ENCODE results near the gene TIGD2.

TIGD2 gene

DNA sequence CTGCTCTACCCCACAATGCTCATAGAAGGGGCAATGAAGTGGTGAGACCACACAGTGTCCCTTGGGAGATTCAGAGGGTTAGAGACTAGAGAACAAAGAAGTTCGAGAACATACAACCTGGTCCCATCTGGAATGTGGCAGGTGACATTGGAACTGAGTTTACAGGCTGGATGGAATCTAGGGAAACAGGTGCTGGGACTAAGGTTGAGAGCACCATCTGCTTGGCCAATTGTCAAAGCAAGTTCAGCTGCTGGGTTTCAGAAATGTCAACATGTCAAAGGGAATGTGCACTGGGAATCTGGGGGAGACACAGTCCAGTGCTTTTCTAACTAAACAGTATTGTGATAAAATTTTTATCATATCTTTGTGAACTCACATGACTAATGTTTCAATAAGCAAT, 38.4 kb upstream of the TIGD2 start:
- Histone ChIP-seq H3K4me3 (ENCODE audit: low read length) (no peak overlapping the region), H3K9me3 (ENCODE audit: control insufficient read depth, insufficient read depth, low read length) (peaks cover 2% of the 10 kb centered on the region), H3K9me2 (replicated peaks; ENCODE audit: control insufficient read depth, low read length) (no peaks in the 10 kb centered on the region), H3K79me2 (ENCODE audit: control insufficient read depth, low read length) (no peaks in the 10 kb centered on the region), H3K36me3 (ENCODE audit: control insufficient read depth, low read length) (no peaks in the 10 kb centered on the region), H4K20me1 (ENCODE audit: control insufficient read depth, insufficient read depth, low read depth, low read length) (no peaks in the 10 kb centered on the region), H3K27ac (ENCODE audit: low read depth, low read length) (no peak overlapping the region), H3K4me1 (ENCODE audit: control insufficient read depth, low read length) (no peaks in the 10 kb centered on the region), H3K4me2 (ENCODE audit: low read length) (no peak overlapping the region), H3K27me3 (ENCODE audit: control insufficient read depth, low read length) (peaks cover 9% of the 10 kb centered on the region), H3F3A (ENCODE audit: control insufficient read depth, insufficient read depth) (no peaks in the 10 kb centered on the region)
- TF ChIP-seq CTCF (IDR thresholded peaks at IDR 0.05; ENCODE audit: low read depth, low read length, poor library complexity, severe bottlenecking) (no peak), EZH2phosphoT487 (IDR thresholded peaks at IDR 0.05; ENCODE audit: borderline replicate concordance, low read length) (no peak)

DNA sequence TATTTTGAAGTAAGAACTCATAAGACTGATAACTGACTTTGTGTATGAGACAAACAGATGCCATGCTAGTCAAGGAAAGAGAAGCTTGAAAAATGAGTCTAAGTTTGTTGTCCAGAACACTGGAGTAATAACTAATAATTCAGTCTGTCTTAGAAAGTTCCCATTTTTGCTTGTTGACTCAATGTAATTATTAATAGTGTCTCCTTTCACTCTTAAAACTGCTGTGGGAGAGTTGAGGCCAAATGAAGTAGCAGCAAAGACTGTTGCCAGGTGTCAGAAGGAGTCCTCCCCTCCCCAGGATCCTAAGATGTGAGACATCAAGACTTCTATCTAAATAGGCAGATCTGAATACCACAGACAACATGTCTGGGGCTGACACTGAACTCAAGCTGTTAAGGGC, 33.6 kb upstream of the TIGD2 start:
- H4K20me1 ChIP-seq (ENCODE audit: control insufficient read depth, insufficient read depth, low read depth, low read length): no peaks in the 10 kb centered on the region
- H3K9me2 ChIP-seq (replicated peaks; ENCODE audit: control insufficient read depth, low read length): no peaks in the 10 kb centered on the region
- TF ChIP-seq EZH2phosphoT487 (IDR thresholded peaks at IDR 0.05; ENCODE audit: borderline replicate concordance, low read length) (no peak), CTCF (IDR thresholded peaks at IDR 0.05; ENCODE audit: low read depth, low read length, poor library complexity, severe bottlenecking) (no peak)

GRCh38 chr4:89078300-89078699, 33.0 kb upstream of the TIGD2 start:
- Histone ChIP-seq H3K4me2 (ENCODE audit: low read length) (no peak overlapping the region), H3K4me1 (ENCODE audit: control insufficient read depth, low read length) (no peaks in the 10 kb centered on the region), H3K9me2 (replicated peaks; ENCODE audit: control insufficient read depth, low read length) (no peaks in the 10 kb centered on the region), H3K9me3 (ENCODE audit: control insufficient read depth, insufficient read depth, low read length) (peaks cover 4% of the 10 kb centered on the region), H3K79me2 (ENCODE audit: control insufficient read depth, low read length) (no peaks in the 10 kb centered on the region), H3K27ac (ENCODE audit: low read depth, low read length) (no peak overlapping the region), H4K20me1 (ENCODE audit: control insufficient read depth, insufficient read depth, low read depth, low read length) (no peaks in the 10 kb centered on the region), H3K36me3 (ENCODE audit: control insufficient read depth, low read length) (no peaks in the 10 kb centered on the region), H3K4me3 (ENCODE audit: low read length) (no peak overlapping the region), H3K27me3 (ENCODE audit: control insufficient read depth, low read length) (no peaks in the 10 kb centered on the region), H3F3A (ENCODE audit: control insufficient read depth, insufficient read depth) (no peaks in the 10 kb centered on the region)
- no peak for TF ChIP-seq EZH2phosphoT487 (IDR thresholded peaks at IDR 0.05; ENCODE audit: borderline replicate concordance, low read length)

More for the DNA sequence above, 33.6 kb upstream of the TIGD2 start:
- H3K4me2 ChIP-seq (ENCODE audit: low read length): no peak overlapping the region
- no peak overlapping the region for H3K27ac ChIP-seq (ENCODE audit: low read depth, low read length)
- H3F3A ChIP-seq (ENCODE audit: control insufficient read depth, insufficient read depth): no peaks in the 10 kb centered on the region
- no peaks in the 10 kb centered on the region for H3K79me2 ChIP-seq (ENCODE audit: control insufficient read depth, low read length)
- H3K36me3 ChIP-seq (ENCODE audit: control insufficient read depth, low read length): no peaks in the 10 kb centered on the region
- H3K27me3 ChIP-seq (ENCODE audit: control insufficient read depth, low read length): no peaks in the 10 kb centered on the region
- H3K4me1 ChIP-seq (ENCODE audit: control insufficient read depth, low read length): no peaks in the 10 kb centered on the region
- no peak overlapping the region for H3K4me3 ChIP-seq (ENCODE audit: low read length)
- H3K9me3 ChIP-seq (ENCODE audit: control insufficient read depth, insufficient read depth, low read length): peaks cover 4% of the 10 kb centered on the region

GRCh38 chr4:89099034-89099433, 12.3 kb upstream of the TIGD2 start:
- TF ChIP-seq EZH2phosphoT487 (IDR thresholded peaks at IDR 0.05; ENCODE audit: borderline replicate concordance, low read length): no peak
- no peak for TF ChIP-seq CTCF (IDR thresholded peaks at IDR 0.05; ENCODE audit: low read depth, low read length, poor library complexity, severe bottlenecking)

More at GRCh38 chr4:89099034-89099433, 12.3 kb upstream of the TIGD2 start:
- no peak overlapping the region for H3K4me3 ChIP-seq (ENCODE audit: low read length)
- H3K4me1 ChIP-seq (ENCODE audit: control insufficient read depth, low read length): no peaks in the 10 kb centered on the region
- H3K9me2 ChIP-seq (replicated peaks; ENCODE audit: control insufficient read depth, low read length): no peaks in the 10 kb centered on the region
- H3F3A ChIP-seq (ENCODE audit: control insufficient read depth, insufficient read depth): no peaks in the 10 kb centered on the region
- H4K20me1 ChIP-seq (ENCODE audit: control insufficient read depth, insufficient read depth, low read depth, low read length): no peaks in the 10 kb centered on the region
- no peak overlapping the region for H3K4me2 ChIP-seq (ENCODE audit: low read length)
- no peak overlapping the region for H3K27ac ChIP-seq (ENCODE audit: low read depth, low read length)
- no peaks in the 10 kb centered on the region for H3K9me3 ChIP-seq (ENCODE audit: control insufficient read depth, insufficient read depth, low read length)
- no peaks in the 10 kb centered on the region for H3K27me3 ChIP-seq (ENCODE audit: control insufficient read depth, low read length)
- H3K36me3 ChIP-seq (ENCODE audit: control insufficient read depth, low read length): no peaks in the 10 kb centered on the region
- no peaks in the 10 kb centered on the region for H3K79me2 ChIP-seq (ENCODE audit: control insufficient read depth, low read length)
